GF-D8 (cell line): ENCODE results near the gene GAS2.

Experiments
- DNase-seq: peaks from one replicate; lab custom pipeline; 2025; lab: John Stamatoyannopoulos, UW

GAS2 gene

GRCh38 chr11:22787551-22788162, 121.2 kb downstream of the GAS2 start:
- no peak for DNase-seq

GRCh38 chr11:22792497-22792896, 126.1 kb downstream of the GAS2 start:
- DNase-seq, result no peak

DNA sequence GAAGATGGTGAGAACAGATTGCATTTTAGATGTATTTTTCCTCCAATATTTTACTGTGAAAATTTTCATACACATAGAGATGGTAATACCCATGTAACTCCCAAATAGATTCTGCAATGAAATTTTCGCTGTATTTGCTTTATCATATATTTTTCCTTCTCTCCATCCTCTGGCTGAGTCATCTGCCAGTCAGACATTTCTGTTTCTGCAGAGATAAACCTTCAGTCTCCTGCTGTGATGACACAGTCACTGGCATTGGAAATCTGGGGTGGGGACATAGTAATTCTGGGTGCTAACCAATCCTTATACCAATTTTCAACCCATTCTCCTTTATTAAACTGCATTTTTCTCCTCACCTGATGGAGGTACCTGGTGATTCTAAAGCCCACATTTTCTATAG, 129.5 kb downstream of the GAS2 start:
- no peak for DNase-seq

DNA sequence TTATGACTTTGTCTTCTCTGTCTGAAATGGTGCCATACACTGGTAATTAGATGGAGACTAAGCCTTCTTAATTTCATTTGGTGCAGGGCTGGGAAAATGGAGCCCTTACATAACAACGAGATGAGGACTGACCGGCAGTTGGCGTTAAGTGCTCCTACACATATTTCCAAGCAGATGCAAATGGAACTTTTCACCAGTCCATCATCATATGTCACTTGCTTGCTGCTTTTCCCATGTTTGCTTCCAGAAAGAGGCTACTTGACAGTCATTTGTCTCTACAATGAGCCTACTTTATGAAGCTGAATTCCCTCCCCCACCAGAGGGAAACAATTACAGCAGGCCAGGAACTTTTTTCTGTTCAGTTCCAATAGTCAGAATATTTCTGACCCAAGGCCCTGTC, 130.6 kb downstream of the GAS2 start:
- DNase-seq, result no peak

DNA sequence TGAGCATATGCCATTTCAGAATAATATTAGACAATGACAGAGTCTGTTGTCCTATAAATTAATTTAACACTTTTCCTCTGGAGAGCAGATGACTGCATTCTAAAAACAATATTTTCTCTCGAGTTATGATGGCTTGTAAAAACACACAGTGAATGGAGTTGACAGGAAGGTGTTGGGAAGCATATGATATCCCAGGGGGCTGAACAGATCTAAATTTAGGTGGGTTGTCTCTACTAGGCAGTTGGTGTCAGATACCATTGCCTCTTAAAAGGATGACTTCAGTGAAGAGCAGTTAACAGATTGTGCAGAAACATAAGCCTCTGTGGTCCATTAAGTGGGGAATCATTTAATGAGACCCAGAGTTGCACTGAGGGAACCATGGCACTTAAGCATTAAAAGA, 132.5 kb downstream of the GAS2 start:
- DNase-seq, result no peak

GRCh38 chr11:22800482-22800881, 134.1 kb downstream of the GAS2 start:
- no peak for DNase-seq

GRCh38 chr11:22802861-22803260, 136.4 kb downstream of the GAS2 start:
- no peak for DNase-seq

DNA sequence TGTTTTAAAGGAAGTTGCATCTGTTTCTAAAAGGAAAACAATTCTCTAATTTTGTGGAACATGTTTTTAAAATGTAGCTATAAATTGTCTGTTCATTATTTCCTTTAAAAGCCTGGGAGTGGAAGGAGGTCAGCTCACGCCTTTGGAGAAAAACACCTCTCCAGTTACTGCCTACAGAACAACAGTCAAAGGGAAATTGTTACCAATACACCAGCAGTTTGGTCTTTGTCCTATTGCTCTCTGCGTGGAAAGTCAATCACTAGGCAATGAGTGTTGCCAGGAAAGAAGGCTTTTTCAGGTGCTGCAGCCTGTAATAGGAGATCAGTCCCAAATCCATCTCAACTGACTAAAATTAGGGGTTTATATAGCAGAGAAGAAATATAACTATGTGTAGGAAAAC, 141.0 kb downstream of the GAS2 start:
- no peak for DNase-seq

DNA sequence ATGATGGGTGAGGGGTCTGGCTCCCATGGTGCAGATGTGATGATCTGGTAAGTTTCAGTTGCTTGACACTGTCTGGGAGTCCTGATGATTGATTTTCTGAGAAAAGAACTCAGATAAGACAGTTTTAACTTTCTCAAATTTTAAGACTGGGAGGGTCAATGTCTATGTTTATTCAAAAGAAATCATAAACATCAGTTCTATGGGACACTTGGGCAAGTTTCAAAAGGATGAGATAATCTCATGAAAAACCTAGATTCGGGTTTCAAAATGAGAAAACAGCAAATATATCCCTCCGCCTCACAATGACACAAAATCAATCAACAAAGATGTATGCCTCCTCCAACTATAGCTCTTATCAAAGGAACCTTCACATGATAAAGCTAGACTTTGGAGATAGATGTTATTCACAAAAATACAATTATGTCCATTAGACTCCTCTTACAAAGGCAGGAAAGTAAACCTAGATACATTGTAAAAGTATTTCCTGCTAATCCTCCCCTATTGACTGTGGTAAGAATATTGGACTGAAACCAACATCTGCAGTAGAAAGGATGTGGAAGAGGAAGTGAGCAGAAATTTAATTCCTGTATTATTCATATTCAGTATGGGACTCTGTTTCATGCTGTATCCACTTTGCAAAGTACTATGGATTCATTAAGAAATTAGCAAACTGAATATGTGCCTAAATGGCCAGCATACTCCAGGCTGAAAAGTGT, 141.6 kb downstream of the GAS2 start:
- peak; percentile 9 for DNase-seq

DNA sequence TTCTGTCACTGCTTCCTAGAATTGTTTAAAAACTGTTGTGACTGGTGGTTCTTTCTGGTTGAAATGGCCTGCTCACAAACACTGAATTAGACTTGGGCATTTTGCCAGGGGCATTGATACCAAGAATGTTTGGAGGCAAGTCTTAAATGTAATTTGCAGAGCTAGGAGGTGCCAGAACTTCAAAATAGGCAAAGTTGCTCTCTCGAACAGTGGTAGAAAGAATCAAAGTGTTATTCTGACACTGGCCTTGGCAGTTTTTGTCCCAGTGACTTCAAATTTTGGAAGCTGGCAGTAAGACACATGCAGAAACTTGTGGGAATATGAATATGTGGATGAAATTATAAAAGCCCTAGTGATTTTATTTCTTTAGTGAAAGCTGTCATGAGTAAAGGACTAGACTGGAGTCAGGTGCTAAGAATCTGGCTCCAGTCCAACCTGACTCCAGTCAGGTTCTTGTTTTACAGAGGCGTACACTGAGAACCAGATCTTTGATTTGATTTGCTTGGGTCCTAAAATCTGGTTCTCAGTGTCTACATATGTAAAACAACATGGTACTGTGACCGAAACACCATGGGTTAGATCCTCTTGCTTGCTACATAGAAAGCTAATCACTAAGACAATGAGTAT, 142.3 kb downstream of the GAS2 start:
- no peak for DNase-seq

DNA sequence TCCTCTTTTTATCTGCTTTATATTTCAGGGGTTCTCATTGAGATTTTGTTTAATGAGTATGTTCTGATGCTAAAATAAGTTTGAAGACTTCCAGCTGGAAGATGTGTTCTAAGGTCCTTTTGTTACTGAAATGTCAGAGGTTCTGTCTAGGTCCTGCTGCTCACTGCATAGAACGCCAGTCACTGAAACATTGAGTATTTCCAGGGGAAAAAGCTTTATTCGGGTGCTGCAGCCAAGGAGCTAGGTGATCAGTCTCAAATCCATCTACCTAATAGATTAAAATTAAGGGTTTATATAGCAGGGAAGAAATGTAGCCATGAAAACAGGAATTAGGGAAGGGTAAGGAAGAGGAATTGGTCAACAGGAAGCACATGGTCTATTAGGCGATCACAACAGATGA, 143.5 kb downstream of the GAS2 start:
- no peak for DNase-seq

DNA sequence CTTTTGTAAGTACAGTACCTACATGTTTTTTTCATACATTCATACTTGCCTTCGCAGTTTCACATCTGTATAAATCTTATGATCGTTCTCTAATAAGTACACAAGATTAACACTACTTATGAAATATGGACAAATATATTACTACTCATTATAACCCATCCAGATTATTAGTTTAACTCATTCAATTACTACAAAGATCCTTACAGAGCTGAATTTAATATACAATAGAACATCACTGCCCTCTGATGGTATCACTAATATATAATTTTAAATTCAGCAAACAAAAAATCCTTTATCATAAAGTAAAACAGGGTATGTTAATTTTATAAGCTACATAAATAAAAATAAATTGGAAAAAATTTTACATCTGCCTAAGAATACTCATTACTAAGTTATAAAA, 155.8 kb downstream of the GAS2 start:
- DNase-seq, result no peak

DNA sequence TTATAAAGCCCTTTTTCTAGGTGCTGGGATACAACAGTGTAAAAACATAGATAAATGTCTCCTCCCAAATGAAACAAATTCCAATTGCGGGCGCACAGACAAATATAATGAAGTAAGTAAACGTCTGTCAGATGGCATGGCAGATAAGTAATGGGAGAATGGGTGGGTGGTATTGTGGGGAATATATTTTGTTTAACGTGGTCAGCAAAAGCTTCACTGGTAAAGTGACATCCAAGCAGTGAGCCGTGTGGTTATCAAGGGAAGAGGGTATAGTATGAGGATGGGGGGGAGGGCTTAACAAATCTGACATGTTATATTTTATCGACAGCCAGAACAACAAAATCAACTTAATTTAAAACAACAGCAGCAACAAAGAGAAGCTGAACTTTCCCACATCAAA, 162.0 kb downstream of the GAS2 start:
- no peak for DNase-seq

DNA sequence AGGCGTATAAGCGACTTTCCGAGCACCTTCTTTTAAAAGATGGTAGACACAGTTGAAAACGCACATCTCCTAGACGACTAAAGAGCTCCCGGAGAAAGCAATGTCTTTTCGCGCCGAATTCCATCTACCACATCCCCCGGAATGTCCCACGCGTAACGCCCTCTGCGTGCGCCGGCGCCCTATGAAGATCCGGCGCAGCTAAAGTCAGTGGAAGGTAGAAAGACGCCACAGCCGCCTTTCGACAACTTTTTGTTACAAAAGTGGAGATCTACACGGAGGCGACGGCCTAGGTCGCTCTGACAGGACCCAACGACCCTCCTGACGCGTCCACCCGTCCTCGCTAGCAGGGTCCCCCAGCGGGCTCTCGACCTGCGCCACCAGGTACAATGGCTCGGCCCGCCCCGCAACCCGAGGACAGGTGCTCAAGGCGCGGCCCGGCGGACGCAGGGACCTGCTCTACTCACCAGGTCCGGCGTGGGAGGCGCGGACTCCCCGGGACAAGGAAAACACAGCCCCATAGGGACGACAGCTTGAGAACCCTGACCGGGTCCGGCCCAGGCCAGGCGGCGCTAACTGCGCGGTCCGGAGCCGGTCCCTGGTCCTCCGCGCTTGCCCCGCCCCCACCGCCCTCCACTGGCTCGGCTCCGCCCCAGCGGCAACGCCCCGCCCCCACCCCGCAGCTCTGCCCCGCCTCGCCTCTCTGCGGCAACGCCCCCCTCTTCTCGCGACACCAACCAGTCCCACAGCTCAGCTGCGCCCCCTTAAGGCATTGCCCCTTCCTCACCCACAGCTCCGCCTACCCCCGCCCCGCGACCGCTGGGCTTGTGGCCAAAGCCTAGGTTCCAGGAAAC, 163.0 kb downstream of the GAS2 start, which contains the start of gene SVIP:
Gene SVIP (minus strand): TSS at position 571 of the 851 bp plus-strand sequence. CDS start 53 bp downstream, at position 518.
- peak; percentile 71 for DNase-seq

DNA sequence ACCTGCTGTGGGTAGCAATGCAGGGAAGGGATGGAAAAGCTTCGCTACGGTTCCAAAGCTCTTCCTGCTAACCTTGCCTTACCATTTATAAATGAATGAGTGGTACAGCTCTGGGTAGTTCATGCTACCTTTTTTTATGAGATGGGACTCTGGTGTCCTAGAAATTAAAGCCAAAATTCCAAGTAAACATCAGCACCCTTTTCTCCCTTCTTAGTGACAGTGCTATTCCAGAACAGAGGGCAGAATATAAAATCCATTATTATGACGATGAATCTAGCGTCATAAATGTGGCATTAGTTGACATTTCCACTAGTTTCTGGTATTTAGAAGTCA, 163.6 kb downstream of the GAS2 start:
- DNase-seq, result no peak

GRCh38 chr11:22832315-22833015, 166.1 kb downstream of the GAS2 start:
- DNase-seq, result no peak

GRCh38 chr11:22846726-22847125, 180.3 kb downstream of the GAS2 start:
- no peak for DNase-seq

- no peak for DNase-seq
These were observed 185.1 kb downstream of the GAS2 start for GRCh38 chr11:22851477-22851876.

DNA sequence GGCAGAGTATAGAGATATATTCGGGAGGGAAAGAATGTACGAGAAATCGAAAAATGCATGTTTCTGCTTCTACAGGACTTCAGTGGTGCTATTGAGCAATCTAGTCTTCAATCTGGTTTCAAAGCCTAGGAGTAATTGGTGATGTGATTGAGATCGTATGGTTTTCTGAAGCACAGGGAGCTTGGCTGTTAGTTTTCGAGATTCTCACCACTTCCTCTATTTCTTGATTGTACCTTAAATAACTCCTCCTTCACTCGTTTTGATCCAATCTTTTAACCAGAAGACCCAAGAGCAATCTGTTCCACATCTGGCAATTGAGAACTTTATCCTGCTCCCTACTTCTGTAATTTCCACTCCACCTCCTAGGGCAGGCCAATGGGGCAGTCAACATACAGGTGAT, 193.3 kb downstream of the GAS2 start:
- DNase-seq, result no peak

DNA sequence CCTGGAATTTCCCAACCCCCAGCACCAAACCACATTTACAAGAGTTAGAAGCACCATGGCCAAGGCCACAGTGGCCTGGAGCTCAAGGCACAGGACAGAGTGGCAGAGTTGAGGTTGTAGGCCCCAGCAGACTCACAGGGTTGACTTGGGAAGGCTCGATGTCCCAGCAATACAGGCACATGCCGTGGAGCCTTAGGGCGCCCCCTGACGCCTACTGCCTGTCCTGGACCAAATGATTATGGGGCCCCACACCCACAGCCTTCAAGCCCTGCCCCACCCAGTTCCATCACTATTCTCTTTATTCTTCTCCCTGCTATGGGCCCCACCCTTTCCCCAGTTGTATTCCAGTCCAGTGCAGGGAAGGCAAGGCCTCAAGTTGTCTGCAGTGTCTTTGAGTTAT, 193.8 kb downstream of the GAS2 start, which contains the start of gene CCDC179:
Gene CCDC179 (minus strand): TSS at position 234 of the 400 bp plus-strand sequence. CDS start 53 bp downstream, at position 181.
- no peak for DNase-seq
